Kidney (tissue), 14 donors: Measurements from ENCODE around the gene PPP1R37. TPM values are rescaled to one million over a fixed set of nuclear protein-coding genes. Genes with fewer than 3 reads are reported as not detected.

Experiments
- DNase-seq, 5 donors: peaks; one replicate each; pipeline ENCODE4 v3.0.0-alpha.2; 2013 to 2020
- FAIRE-seq: peaks from 2 replicates; lab custom pipeline; 2012; peaks lifted over from hg19 to GRCh38; lab: Jason Lieb, UNC
- H3K27ac ChIP-seq, 2 donors: one replicate each; pipeline ENCODE4 v1.7.0; 2013; ENCODE audit warnings: low read depth in 2 of 2, low read length in 2 of 2, inconsistent platforms in 1 of 2
- H3K27me3 ChIP-seq: one replicate; pipeline ENCODE4 v1.7.1; 2013; ENCODE audit warnings: low read length, inconsistent platforms; ENCODE audit not compliant: control insufficient read depth, insufficient read depth
- H3K36me3 ChIP-seq, 3 donors: one replicate each; pipeline versions ENCODE4 v1.7.0 to v1.7.1; 2013; ENCODE audit warnings: low read length in 3 of 3, control low read depth in 1 of 3, inconsistent platforms in 1 of 3; ENCODE audit not compliant: insufficient read depth in 3 of 3, control insufficient read depth in 2 of 3
- H3K4me1 ChIP-seq, 3 donors: one replicate each; pipeline versions ENCODE4 v1.7.0 to v1.7.1; 2013; ENCODE audit warnings: low read length in 3 of 3, inconsistent platforms in 1 of 3, low read depth in 1 of 3; ENCODE audit not compliant: control insufficient read depth in 2 of 3, insufficient read depth in 2 of 3
- H3K4me3 ChIP-seq, 3 donors: one replicate each; pipeline versions ENCODE4 v1.7.0 to v1.8.1; 2013; ENCODE audit warnings: low read length in 3 of 3, control low read depth in 1 of 3, inconsistent platforms in 1 of 3
- H3K9ac ChIP-seq, 3 donors: one replicate each; pipeline versions ENCODE4 v1.7.0 to v1.7.1; 2013; ENCODE audit warnings: low read length in 3 of 3, control low read depth in 1 of 3, inconsistent platforms in 1 of 3
- H3K9me3 ChIP-seq, 3 donors: one replicate each; pipeline versions ENCODE4 v1.7.0 to v1.7.1; 2013; ENCODE audit warnings: low read length in 3 of 3, control low read depth in 1 of 3, inconsistent platforms in 1 of 3; ENCODE audit not compliant: control insufficient read depth in 2 of 3, insufficient read depth in 1 of 3
- intact Hi-C: fragments of 100-400 bp; cut with DNase I; formaldehyde crosslinking; loops from one replicate; pipeline ENCODE4 v1.11.1; 2022
- polyA plus RNA-seq: library from polyadenylated mRNA; stranded (reverse); fragments of 350-450 nt; fragmentation: Illumina TruSeq; extraction: RNeasy Lipid Tissue Mini Kit (QIAGEN cat#74804); gene quantifications from one replicate; pipeline ENCODE4 v1.2.3, GENCODE V29; 2014; ENCODE audit warnings: low read depth, low replicate concordance; ENCODE audit not compliant: insufficient read depth
- total RNA-seq: library from RNA; stranded (reverse); fragmentation: NEBNext Ultra II Directional; extraction: Animal tissue kit (Norgen Biotek cat#: 25700); gene quantifications from one replicate; pipeline ENCODE4 v1.2.1, GENCODE V29; 2021
- TF ChIP-seq, protein P1 (sequence below): IDR thresholded peaks from 3 replicates; pipeline ENCODE4 v1.5.1; 2012; ENCODE audit warnings: mild to moderate bottlenecking, moderate library complexity, borderline replicate concordance; ENCODE audit not compliant: insufficient read depth; ENCODE audit errors: extremely low read depth
- donor health status: control.
- donor health status: control.
- donor health status: control.
- donor health status: control.
- donor health status: control.
- donor health status: DM: yes; HTN: yes; CAD: no.
- donor health status: Normal renal cell carcinoma (clear cell type).

PPP1R37 gene
- total and polyA plus RNA-seq, 2 donors from 2014 or later, result 21.6 to 33.0 TPM

GRCh38 chr19:45142726-45143110, 49.7 kb downstream of the PPP1R37 start:
- no peak overlapping the region for H3K4me3 ChIP-seq
- H3K27ac ChIP-seq, result no peak overlapping the region
- TF ChIP-seq, protein P1, sequence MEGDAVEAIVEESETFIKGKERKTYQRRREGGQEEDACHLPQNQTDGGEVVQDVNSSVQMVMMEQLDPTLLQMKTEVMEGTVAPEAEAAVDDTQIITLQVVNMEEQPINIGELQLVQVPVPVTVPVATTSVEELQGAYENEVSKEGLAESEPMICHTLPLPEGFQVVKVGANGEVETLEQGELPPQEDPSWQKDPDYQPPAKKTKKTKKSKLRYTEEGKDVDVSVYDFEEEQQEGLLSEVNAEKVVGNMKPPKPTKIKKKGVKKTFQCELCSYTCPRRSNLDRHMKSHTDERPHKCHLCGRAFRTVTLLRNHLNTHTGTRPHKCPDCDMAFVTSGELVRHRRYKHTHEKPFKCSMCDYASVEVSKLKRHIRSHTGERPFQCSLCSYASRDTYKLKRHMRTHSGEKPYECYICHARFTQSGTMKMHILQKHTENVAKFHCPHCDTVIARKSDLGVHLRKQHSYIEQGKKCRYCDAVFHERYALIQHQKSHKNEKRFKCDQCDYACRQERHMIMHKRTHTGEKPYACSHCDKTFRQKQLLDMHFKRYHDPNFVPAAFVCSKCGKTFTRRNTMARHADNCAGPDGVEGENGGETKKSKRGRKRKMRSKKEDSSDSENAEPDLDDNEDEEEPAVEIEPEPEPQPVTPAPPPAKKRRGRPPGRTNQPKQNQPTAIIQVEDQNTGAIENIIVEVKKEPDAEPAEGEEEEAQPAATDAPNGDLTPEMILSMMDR, result no peak
- FAIRE-seq (no peak), DNase-seq (no peak)
- peaks cover 0 to 6% (median 2%) of the 10 kb centered on the region in 3 donors for H3K36me3 ChIP-seq
- H3K9me3 ChIP-seq, result no peaks in the 10 kb centered on the region
- H3K9ac ChIP-seq, result no peak overlapping the region
- H3K27me3 ChIP-seq, result no peaks in the 10 kb centered on the region
- intact Hi-C loops, result no loop called here
- H3K4me1 ChIP-seq, result no peaks in the 10 kb centered on the region

DNA sequence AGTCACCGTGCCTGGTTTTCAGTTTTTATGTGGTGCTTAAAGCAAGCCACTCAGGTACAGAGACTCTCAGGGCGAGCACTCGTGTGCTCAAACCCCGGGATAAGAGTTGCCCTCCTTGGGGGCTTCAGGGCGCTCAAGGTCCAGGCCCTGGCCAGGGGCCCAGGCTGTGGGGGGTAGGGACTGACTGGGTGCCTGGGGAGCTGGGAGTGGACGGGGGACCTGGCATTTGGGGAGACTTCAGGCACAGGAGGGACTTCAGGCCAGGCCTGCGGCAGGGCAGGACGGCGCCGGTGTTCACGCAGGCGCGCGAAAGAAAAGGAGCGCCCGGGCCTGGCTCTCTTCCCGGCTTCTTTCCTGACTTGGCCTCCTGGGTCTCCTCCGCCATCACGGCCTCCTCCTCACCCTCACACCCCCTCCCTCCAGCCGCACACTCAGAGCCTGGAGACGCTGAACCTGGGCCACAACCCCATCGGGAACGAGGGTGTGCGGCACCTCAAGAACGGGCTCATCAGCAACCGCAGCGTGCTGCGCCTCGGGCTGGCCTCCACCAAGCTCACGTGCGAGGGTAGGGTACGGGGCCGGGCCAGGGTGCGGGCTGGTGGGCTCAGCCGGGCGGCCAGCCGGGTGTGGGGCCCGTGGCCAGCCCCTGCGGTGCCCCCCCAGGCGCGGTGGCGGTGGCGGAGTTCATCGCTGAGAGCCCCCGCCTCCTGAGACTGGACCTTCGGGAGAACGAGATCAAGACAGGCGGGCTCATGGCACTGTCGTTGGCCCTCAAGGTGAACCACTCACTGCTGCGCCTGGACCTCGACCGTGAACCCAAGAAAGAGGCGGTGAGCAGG, 51.7 kb downstream of the PPP1R37 start:
- DNase-seq (peak in 1 of 5 donors; percentile 63), FAIRE-seq (no peak)
- TF ChIP-seq, protein P1, result no peak
- Histone ChIP-seq H3K9me3 (no peaks in the 10 kb centered on the region), H3K4me3 (no peak overlapping the region), H3K9ac (no peak overlapping the region), H3K27me3 (no peaks in the 10 kb centered on the region), H3K27ac (no peak overlapping the region), H3K4me1 (no peaks in the 10 kb centered on the region), H3K36me3 (peaks cover 0 to 6% (median 2%) of the 10 kb centered on the region in 3 donors)
- intact Hi-C loops, result no loop called here

GRCh38 chr19:45145270-45146189, 52.6 kb downstream of the PPP1R37 start:
- Histone ChIP-seq H3K4me3 (no peak overlapping the region), H3K27ac (no peak overlapping the region), H3K9me3 (no peaks in the 10 kb centered on the region), H3K4me1 (no peaks in the 10 kb centered on the region), H3K27me3 (no peaks in the 10 kb centered on the region), H3K36me3 (peaks cover 0 to 6% (median 2%) of the 10 kb centered on the region in 3 donors), H3K9ac (no peak overlapping the region)
- DNase-seq, result peak in 1 of 5 donors; percentile 69
- FAIRE-seq, result no peak
- TF ChIP-seq, protein P1, result no peak
- intact Hi-C loops, result no loop called here
